ENCODE results near the gene AHCYL2. TPM values are rescaled to one million over a fixed set of nuclear protein-coding genes. Genes with fewer than 3 reads are reported as not detected.

AHCYL2 gene
- total RNA-seq, 1 donor from 2014 or later, result 11.0 TPM

GRCh38 chr7:129282865-129283264 lies 58.0 kb downstream of the AHCYL2 start:
- Mint-ChIP-seq H3K4me3 (ENCODE audit: unreplicated experiment) (no peak overlapping the region), H3K27me3 (ENCODE audit: low read depth) (no peaks in the 10 kb centered on the region), H3K27ac (ENCODE audit: unreplicated experiment) (no peak overlapping the region), H3K36me3 (ENCODE audit: low read depth) (peaks cover 1% of the 10 kb centered on the region), H3K4me1 (ENCODE audit: low read depth) (peaks cover 4% of the 10 kb centered on the region), H3K9me3 (ENCODE audit: low read depth) (no peaks in the 10 kb centered on the region)
- no peak for DNase-seq (ENCODE audit: low spot score)
- TF ChIP-seq, protein P1, sequence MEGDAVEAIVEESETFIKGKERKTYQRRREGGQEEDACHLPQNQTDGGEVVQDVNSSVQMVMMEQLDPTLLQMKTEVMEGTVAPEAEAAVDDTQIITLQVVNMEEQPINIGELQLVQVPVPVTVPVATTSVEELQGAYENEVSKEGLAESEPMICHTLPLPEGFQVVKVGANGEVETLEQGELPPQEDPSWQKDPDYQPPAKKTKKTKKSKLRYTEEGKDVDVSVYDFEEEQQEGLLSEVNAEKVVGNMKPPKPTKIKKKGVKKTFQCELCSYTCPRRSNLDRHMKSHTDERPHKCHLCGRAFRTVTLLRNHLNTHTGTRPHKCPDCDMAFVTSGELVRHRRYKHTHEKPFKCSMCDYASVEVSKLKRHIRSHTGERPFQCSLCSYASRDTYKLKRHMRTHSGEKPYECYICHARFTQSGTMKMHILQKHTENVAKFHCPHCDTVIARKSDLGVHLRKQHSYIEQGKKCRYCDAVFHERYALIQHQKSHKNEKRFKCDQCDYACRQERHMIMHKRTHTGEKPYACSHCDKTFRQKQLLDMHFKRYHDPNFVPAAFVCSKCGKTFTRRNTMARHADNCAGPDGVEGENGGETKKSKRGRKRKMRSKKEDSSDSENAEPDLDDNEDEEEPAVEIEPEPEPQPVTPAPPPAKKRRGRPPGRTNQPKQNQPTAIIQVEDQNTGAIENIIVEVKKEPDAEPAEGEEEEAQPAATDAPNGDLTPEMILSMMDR (IDR thresholded peaks at IDR 0.05), result no peak

GRCh38 chr7:129283936-129284335 lies 59.1 kb downstream of the AHCYL2 start:
- Mint-ChIP-seq H3K27me3 (ENCODE audit: low read depth) (no peaks in the 10 kb centered on the region), H3K4me3 (ENCODE audit: unreplicated experiment) (no peak overlapping the region), H3K4me1 (ENCODE audit: low read depth) (peaks cover 4% of the 10 kb centered on the region), H3K9me3 (ENCODE audit: low read depth) (no peaks in the 10 kb centered on the region), H3K36me3 (ENCODE audit: low read depth) (peaks cover 2% of the 10 kb centered on the region), H3K27ac (ENCODE audit: unreplicated experiment) (no peak overlapping the region)
- DNase-seq (ENCODE audit: low spot score), result no peak
- TF ChIP-seq, protein P1 (IDR thresholded peaks at IDR 0.05), result no peak

- no peaks in the 10 kb centered on the region for H3K27me3 Mint-ChIP-seq (ENCODE audit: low read depth)
- peaks cover 4% of the 10 kb centered on the region for H3K4me1 Mint-ChIP-seq (ENCODE audit: low read depth)
- TF ChIP-seq, protein P1 (IDR thresholded peaks at IDR 0.05), result no peak
- no peak overlapping the region for H3K4me3 Mint-ChIP-seq (ENCODE audit: unreplicated experiment)
- no peaks in the 10 kb centered on the region for H3K9me3 Mint-ChIP-seq (ENCODE audit: low read depth)
- peaks cover 2% of the 10 kb centered on the region for H3K36me3 Mint-ChIP-seq (ENCODE audit: low read depth)
- no peak for DNase-seq (ENCODE audit: low spot score)
- no peak overlapping the region for H3K27ac Mint-ChIP-seq (ENCODE audit: unreplicated experiment)
Measured at GRCh38 chr7:129285111-129285510, 60.3 kb downstream of the AHCYL2 start.

DNA sequence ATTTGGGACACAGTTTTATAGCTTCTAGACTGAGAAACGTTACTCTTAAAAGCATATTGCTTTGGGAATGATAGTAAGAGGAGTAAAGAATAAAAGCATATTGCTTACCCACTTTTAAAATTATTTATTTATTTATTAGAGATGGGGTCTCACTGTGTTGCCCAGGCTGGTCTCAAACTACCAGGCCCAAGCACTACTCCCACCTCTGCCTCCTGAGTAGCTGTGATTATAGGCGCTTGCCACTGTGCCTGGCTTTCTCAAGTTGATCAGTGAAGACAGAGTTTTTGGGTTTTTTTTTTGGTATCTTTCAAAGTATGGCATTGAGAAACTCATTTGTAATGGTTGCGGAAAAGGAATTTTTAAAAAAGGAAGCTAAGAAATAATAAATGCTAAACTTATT lies 68.0 kb downstream of the AHCYL2 start:
- H3K27me3 Mint-ChIP-seq (ENCODE audit: low read depth), result no peaks in the 10 kb centered on the region
- TF ChIP-seq, protein P1 (IDR thresholded peaks at IDR 0.05), result no peak
- H3K4me1 Mint-ChIP-seq (ENCODE audit: low read depth), result peaks cover 10% of the 10 kb centered on the region
- H3K4me3 Mint-ChIP-seq (ENCODE audit: unreplicated experiment), result no peak overlapping the region
- H3K27ac Mint-ChIP-seq (ENCODE audit: unreplicated experiment), result no peak overlapping the region
- no peaks in the 10 kb centered on the region for H3K9me3 Mint-ChIP-seq (ENCODE audit: low read depth)
- DNase-seq (ENCODE audit: low spot score), result no peak
- H3K36me3 Mint-ChIP-seq (ENCODE audit: low read depth), result peaks cover 2% of the 10 kb centered on the region

DNA sequence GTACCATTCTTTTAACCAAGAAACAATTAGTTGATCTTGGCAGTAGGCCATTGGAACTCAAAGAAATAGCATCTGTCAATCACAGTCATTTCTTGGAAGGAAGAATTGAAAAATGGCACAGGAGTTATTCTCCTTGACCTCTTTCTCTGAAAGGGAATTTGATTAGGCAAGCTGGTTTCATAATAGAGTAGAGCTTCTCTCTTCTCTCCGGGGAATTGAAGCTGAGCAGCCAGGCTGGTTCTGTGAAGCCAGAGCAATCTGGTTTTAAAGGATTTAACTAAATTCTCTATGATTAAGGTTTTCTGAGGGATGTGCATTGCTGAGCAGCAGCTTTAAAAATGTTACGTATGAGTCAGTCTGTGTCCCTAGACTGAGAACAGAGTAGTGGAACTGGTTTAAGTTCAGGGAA lies 70.2 kb downstream of the AHCYL2 start:
- H3K4me1 Mint-ChIP-seq (ENCODE audit: low read depth), result peaks cover 10% of the 10 kb centered on the region
- TF ChIP-seq, protein P1 (IDR thresholded peaks at IDR 0.05), result no peak

More for the DNA sequence above, 70.2 kb downstream of the AHCYL2 start:
- no peak for DNase-seq (ENCODE audit: low spot score)
- H3K36me3 Mint-ChIP-seq (ENCODE audit: low read depth), result no peaks in the 10 kb centered on the region
- H3K27me3 Mint-ChIP-seq (ENCODE audit: low read depth), result no peaks in the 10 kb centered on the region
- H3K4me3 Mint-ChIP-seq (ENCODE audit: unreplicated experiment), result no peak overlapping the region
- H3K9me3 Mint-ChIP-seq (ENCODE audit: low read depth), result no peaks in the 10 kb centered on the region
- no peak overlapping the region for H3K27ac Mint-ChIP-seq (ENCODE audit: unreplicated experiment)

Data from chondrocyte (in vitro differentiated cells).